Sciatic nerve (tissue), 2 donors: Measurements from ENCODE around the gene STEAP4. TPM values are rescaled to one million over a fixed set of nuclear protein-coding genes. Genes with fewer than 3 reads are reported as not detected.

Source experiments
- ATAC-seq: fragments of 200-7000 bp; cut with Tn5 transposase; one replicate; pipeline ENCODE4 v1.9.1; 2020; ENCODE audit warnings: mild to moderate bottlenecking, moderate library complexity
- DNase-seq: peaks from one replicate; pipeline ENCODE4 v3.0.0-alpha.2; 2020; ENCODE audit warnings: low spot score
- intact Hi-C: fragments of 100-400 bp; cut with DNase I; formaldehyde crosslinking; loops from one replicate; pipeline ENCODE4 v1.14.2; 2022
- total RNA-seq: library from RNA; stranded (reverse); fragmentation: NEBNext Ultra II Directional; extraction: Animal tissue kit (Norgen Biotek cat#: 25700); gene quantifications from one replicate; pipeline ENCODE4 v1.2.1, GENCODE V29; 2021
- donor health status: DM: no; HTN: no; CAD: no.
- donor health status: DM: no; HTN: no; CAD: no.

The STEAP4 gene
- 189 TPM for total RNA-seq

DNA sequence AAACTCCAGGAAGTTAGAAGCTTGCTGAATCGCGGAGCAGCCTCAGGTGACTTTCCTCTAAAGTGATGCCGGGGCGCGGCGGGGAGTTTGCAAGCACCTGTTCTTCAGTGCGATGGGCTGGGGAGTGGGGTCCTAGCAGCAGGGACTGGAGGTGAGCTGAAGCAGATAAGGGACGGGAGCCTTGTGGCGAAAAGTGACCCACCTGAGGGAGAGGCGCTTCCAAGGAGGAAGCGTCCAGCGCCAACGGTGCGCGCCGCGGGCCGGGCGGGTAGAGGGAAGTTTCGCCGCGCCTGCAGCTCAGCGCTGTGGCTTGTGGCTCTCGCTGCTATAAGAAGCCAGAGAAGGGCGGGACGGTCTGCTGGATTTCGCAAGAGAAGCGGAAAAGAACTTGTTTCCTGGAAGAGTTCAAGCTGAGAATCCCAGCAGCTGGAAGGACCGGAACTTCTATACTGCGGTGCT is at the start of gene STEAP4:
Gene STEAP4, minus strand, starts transcription at position 305 of the 459 bp plus-strand sequence. CDS start 22,625 bp downstream, outside the sequence.
- peak; percentile 90 for ATAC-seq
- intact Hi-C loops: no loop called here
- DNase-seq: peak; percentile 87

DNA sequence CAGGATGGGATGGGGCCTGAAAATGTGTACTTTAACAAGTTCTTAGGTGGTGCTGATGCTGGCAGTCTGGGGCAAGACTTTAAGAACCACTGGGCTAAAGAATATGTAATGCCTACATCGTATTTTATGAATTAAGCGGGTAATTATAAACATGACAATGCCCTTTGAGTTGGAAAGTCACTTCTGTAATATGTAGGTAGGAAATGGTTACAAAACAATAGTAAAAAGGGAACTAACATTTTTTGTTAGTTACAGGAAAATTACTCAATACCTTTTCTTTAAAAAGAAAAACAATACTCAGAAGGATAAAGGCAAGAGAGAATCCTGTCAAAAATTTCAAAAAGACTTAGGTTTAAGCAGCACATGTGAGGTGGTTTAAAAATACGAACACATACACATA is 48.3 kb upstream of the STEAP4 start:
- DNase-seq: no peak
- intact Hi-C loops: no loop called here
- no peak for ATAC-seq

DNA sequence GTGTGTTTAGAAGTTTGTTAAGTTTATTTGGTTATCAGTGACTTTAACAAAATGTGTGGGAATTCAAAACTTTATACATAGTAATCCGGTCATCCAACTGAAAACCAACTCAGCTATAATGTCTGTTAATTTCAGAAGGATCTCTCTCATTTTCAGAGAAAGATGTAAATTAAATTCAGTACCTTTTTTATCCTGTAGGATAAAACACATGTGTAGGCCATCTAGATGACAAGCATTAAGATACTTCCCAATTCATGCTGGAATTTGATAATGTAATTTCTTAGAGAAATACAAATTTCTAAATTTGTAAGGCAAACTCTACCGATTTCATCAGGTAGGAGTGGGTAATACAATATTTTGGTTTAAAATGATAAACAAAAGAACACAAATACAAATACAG is 43.4 kb upstream of the STEAP4 start:
- intact Hi-C loops: no loop called here
- no peak for ATAC-seq
- DNase-seq: no peak

DNA sequence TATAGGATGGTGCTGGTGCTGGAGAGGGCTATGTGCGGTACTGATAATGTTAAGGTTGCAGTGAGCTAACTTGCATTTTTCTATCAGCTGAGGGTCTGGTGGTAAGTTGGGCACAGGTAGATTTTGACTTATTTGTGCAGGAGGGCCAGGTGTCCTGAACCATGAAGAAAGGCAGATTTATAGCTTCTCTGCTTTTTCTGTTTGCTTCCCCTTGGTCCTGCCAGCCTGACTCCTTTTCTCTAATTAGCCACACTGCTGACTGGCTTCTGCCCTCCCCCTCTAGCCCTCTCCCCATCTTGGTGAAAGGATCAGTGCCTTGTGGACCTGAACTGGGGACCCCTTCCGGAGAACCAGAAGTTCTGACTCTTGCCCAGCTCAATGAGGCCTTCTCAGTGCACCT is 40.8 kb upstream of the STEAP4 start:
- intact Hi-C loops: no loop called here
- DNase-seq: no peak
- ATAC-seq: no peak

DNA sequence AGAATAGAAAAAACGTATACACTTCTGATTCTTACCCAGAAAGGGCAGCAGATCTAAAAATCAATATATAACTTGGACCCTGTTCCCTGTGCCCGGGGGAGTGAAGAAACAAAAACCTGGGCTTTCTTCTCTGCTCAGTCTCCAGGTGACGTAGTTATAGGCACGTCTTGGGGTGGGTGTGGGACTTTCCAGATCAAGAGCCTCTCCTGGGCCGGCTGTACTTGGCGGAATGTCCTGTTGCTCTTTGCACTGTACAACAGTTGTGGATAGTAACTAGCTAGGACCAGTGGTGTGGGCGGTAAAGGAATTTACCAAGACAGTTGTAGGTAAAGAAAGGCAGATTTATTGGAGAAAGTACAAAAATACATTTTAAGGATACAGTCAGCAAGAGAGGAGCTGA is 40.4 kb upstream of the STEAP4 start:
- DNase-seq: no peak
- intact Hi-C loops: no loop called here
- no peak for ATAC-seq

DNA sequence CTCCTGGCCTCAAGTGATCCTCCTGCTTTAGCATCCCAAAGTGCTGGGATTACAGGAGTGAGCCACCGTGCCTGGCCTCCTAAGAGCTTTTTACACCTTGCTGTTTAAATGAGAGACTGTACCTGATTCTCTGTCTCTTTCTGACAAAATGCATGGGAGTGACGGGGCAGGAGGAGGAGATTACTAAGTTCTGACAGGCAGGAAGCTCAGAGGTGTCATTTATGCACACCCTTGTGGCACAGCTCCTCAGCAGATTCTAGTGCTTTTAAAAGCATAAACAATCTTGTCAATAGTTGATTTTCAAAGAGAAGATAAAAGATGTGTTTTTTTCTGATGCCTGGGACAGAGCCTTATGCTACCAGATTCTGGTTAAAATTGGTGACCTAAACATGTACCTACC is 39.7 kb upstream of the STEAP4 start:
- intact Hi-C loops: no loop called here
- ATAC-seq (no peak), DNase-seq (no peak)

DNA sequence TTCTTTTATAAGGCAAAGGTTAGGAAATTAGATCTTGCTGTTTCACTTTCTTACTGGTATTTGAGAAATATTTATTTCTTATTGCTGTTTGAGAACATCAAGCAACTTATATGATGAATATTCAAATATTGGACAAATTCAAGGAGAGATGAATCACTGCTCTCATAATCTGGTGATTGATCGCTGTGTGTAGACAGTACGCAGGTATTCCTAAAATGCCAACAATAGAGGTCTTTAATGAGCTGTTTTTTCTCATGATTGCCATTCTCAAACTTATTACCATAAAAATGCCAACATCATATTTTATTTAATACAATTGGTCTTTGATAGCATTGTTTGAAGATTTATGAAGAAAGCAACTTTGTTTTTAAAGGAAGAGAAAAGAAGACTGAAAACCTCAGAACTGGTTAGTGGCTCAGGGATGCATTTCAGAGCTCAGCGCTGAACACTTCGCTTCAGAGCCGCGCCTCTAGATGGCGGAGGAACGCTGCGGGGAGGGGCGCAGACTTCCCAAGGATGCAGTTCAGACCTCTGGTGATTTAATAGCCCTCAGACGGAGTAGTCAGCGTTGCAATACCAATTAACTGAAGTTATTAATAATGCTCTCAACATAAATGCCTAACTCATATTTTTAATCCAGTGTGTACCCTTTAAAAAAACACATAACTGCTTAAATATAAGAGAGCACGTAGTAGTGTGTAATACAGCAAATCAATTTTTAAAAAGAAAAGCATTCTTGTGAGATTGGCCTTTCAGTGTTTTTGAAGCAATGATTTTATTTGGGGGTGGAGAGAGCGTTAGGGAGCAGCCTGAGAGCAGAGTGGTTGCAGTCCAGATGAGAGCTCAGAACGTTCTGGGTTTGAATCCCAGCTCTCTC is 38.5 kb upstream of the STEAP4 start:
- intact Hi-C loops: no loop called here
- ATAC-seq (peak; percentile 95), DNase-seq (peak; percentile 76)

DNA sequence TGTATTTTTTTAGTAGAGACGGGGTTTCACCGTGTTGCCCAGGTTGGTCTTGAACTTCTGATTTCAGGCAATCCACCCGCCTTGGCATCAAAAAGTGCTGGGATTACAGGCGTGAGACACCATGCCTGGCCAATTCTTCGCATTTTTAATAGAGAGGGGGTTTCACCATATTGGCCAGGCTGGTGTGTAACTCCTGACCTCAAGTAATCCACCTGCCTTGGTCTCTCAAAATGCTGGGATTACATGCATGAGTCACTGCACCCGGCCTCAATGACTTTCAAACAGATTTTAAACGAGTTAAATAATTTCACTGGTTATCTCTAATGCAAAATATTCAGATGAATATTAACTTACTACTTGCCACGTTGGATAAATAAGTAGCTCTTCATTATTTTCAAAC is 37.6 kb upstream of the STEAP4 start:
- no peak for DNase-seq
- ATAC-seq: no peak
- intact Hi-C loops: no loop called here

DNA sequence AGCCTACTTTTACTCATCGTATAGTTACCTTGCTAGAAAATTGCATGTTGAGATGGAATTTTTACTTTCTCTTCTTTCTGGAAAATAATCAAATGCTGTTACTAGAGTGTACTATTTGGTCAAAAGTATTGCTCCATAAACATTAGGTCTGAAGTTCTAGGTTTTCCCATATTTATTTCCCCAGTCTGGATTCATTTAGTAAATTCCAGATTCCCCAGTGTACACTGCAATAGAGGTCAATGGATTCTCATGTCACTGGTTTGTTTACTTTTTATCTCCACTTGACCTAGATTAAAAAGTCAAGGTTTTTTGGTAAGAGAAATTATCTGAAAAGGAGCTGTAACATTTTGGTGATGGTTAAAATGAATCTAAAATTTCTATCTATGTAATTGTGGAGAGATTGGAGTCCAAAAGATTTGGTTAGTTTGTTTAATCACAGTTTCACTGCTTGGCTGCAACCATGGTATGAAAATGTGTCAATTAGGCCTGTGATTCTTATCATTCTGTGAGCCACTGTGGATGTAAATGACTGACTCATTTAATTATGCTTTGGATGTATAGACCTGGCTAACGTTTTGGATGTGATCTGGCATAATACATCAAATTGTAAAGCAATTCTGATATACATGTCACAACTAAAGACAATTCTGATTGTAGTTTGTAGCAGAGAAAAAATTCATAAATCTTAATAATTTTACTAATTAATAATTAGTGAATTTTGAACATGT is 32.7 kb upstream of the STEAP4 start:
- intact Hi-C loops: no loop called here
- ATAC-seq: peak; percentile 74
- no peak for DNase-seq

DNA sequence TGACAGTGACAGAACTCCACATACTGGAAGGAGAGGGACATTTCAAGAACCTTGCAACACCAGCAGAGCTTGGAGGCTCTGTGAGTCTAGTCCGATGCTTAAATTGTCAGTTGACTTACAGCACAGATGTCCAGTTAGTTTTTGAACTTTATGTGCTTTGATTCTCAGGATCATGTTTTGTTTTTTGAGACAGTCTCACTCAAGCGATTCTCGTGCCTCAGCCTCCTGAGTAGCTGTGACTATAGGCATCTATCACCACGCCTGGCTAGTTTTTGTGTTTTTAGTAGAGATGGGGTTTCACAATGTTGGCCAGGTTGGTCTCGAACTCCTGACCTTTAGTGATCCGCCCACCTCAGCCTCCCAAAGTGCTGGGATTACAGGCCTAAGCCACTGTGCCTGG is 31.8 kb upstream of the STEAP4 start:
- intact Hi-C loops: no loop called here
- ATAC-seq: no peak
- DNase-seq: no peak

DNA sequence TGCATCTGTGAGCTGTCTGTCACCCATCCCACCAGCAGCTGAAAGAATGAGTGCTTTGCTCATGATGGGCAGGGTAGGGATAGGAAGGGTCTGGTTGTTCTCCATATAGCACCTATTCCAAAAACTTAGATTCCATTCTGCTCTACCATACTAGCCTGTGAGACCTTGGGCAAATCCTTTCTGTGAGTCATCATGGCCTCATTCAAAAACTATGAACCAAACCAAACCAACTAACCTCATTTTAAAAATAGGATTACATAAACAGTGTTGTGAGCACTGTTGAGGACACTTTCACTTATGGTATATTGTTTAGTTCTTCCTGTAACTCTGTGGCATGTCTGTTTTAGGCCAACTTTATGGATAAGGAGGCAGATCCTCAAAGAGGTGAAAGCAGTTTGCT is 30.9 kb upstream of the STEAP4 start:
- intact Hi-C loops: no loop called here
- no peak for ATAC-seq

DNA sequence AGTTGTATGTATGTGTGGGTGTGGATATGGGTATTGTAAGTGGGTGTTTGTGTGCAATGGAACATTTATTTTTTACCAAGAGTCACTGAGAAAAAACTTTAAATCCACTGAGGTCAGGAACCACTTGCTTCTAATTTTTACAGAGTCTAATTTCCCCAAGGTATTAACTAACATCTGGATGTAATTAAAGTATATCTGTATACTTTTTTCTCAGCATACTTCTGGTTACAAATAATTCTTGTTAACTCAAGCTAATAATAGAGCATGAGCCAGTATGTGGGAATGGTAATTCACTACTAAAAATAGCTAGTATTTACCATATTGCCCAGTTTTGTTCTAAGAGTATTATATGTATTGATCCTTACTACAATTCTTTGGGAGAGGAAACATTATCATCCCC is 24.6 kb upstream of the STEAP4 start:
- intact Hi-C loops: no loop called here
- no peak for DNase-seq
- peak; percentile 79 for ATAC-seq

More for the DNA sequence above, 30.9 kb upstream of the STEAP4 start:
- no peak for DNase-seq

DNA sequence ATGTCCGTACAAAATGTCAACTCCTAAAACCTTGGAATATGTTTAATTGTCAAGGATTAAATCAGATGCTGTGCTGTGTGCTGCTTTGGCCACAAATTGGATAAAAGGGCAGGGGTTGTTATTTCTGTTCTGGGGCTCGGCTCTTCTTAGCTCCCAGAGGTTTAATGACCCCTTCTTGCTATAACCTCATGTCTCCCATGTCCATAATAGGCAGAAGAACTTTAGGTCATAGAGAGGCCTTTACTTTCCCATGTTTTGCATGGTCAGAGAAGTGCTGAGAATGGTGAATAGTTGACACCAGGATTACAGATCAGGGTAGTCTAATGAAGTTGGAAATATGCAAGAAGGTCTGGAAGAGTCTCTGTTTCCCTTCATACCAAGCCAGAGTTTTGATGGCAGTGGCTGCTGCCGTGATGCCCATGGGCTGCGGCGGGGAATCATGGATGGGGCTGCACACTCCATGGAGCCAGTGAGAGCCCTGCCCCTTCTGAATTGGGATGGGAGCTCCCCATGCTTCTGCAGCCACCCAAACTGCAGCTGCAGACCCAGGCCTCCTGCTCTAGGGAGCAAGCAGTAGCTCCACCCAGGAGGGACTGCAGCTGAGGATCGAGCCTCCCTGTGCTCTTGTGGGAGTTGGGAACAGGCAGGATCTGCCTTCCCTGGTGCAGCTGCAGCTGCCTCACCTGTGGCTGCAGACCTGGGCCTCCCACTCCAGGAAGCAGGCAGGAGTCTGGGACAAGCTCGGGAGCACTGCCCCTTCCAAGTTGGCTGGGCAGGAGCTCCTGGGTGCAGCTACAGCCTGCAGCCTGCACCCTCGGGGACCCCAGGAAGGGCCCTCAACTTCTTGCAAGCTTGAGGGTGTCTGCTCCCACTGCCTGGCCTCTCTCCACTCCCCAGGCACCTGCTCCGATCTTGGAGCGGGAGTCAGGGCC is 23.1 kb upstream of the STEAP4 start:
- intact Hi-C loops: no loop called here
- ATAC-seq: peak; percentile 41
- no peak for DNase-seq

DNA sequence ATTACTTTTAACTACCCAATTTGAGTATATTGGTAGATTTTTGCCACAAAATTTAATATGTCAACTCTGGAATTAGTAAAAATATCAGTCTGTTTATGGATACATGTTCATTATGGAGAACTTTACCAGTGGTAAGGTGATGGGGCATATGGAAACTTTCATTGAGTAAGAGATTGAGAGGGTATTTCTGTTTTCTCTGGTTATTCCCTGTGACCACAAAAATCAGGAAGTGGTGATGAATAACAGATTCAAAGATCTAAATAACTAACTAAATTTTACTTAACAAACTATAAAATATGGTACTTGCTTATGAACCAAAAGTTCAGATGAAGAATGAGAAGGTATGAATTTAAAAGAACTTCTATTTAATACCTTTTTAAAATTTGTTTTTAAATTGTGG is 22.1 kb upstream of the STEAP4 start:
- intact Hi-C loops: no loop called here
- no peak for ATAC-seq

DNA sequence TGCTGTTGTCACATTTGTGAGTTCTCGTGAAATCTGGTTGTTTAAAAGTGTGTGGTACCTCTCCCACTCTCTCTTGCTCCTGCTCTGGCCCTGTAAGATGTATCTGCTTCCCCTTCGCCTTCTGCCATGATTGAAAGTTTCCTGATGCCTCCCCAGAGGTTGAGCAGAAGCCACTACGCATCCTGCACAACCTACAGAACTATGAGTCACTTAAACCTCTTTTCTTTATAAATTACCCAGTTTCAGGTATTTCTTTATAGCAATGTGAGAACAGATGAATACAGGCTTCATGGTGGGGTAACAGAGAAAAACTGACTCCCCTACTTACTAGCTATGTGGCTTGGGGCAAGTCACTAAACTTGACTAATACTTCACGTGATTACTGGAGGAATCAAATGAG is 18.0 kb upstream of the STEAP4 start:
- intact Hi-C loops: no loop called here
- DNase-seq: no peak
- ATAC-seq: no peak

More for the DNA sequence above, 22.1 kb upstream of the STEAP4 start:
- no peak for DNase-seq

DNA sequence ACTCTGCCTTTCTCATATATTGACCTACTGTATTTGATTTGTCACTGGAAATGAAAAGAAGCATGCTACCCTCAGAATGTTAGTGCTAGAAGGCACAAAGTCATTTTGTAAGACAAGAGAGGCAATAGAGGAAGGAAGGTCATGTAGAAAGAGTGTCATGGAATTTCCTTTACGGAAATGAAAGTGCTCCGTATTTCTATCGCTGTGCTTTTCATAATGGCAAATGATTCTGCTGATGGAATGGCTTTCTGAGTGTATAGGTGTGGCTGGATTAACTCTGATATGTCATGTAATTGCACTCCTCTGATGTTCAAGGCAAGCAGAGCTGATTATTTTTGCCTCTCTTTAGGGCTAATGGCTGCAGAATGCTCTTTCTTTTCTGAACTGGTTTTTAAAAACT is 15.5 kb upstream of the STEAP4 start:
- DNase-seq (no peak), ATAC-seq (no peak)
- intact Hi-C loops: no loop called here

DNA sequence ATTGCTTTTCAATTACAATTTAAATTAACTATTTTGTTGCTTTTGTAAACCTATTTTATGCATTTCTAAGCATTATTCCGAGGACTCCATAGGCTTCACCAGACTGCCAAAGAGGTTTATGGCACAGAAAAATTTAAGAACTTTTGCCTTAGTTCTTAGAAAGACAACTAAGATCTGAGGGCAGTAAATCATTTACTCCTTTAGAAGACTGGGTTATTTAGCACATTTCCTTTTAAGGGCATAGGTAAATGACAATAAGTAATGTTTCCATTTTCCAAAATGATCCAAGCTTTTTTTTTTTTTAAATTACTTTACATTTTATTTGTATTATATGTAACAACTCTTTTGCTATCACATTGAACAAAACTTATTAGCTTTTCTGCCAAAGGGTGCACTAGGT is 15.0 kb upstream of the STEAP4 start:
- DNase-seq (no peak), ATAC-seq (no peak)
- intact Hi-C loops: no loop called here

DNA sequence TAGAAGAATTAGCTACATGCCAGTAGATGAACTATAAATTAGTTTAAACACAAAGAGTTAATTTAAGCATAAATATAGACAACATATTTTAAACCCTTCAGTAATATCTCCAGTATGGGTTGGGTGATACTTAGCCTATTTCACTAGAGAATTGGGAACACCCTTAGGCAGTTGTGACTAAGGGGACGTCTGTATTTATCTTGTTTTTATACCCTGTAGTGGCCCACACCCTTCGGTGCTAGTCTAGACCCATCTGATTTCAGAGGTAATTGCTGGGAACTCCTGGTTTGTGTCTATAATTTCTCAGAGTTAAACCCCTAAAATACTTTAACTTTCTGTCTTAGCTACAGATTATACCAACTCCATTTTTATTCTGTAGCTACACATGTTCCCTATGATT is 11.5 kb upstream of the STEAP4 start:
- DNase-seq (no peak), ATAC-seq (no peak)
- intact Hi-C loops: no loop called here

DNA sequence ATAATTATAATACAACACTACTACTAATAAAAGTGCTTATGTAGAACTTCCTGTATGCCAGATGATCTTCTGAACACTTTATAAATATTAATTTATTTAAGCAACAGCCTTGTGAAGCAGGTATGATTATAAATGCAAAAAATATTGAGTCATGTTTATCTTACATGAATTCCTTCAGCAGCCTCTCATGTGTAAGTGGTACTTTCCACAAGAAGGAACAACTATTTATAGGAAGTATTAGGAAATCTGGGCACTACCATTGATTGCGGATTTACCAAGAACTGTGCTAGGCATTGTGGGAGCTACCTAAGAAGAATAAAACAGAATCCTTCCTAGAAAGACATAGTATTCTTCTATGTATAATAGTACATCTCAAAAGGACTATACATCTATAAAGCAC is 10.7 kb upstream of the STEAP4 start:
- intact Hi-C loops: no loop called here
- ATAC-seq (no peak), DNase-seq (no peak)
